ENCODE results near the gene KLHL29.
"Not testable (repeated sequence)": the region's sequence is repeated elsewhere in the genome, so short reads cannot be mapped to it uniquely, and the experiment has no call there.

Gene KLHL29

GRCh38 chr2:23384551-23385343 lies at the start of gene KLHL29:
TSS of gene KLHL29 (plus strand) at chr2:23385179. CDS start at chr2:23562197, 177,018 bp downstream.
- DNase-seq: peak; percentile 64 to 70

GRCh38 chr2:23335550-23335949 lies 49.4 kb upstream of the KLHL29 start:
- DNase-seq: no peak

GRCh38 chr2:23342075-23342474 lies 42.9 kb upstream of the KLHL29 start:
- DNase-seq: no peak

- no peak for DNase-seq
Measured at GRCh38 chr2:23346029-23346428, 39.0 kb upstream of the KLHL29 start.

- no peak for DNase-seq
Measured at GRCh38 chr2:23346781-23347180, 38.2 kb upstream of the KLHL29 start.

- no peak for DNase-seq
Measured at GRCh38 chr2:23347471-23348092, 37.4 kb upstream of the KLHL29 start.

- not testable (repeated sequence) for DNase-seq
Measured at GRCh38 chr2:23348093-23348481, 36.9 kb upstream of the KLHL29 start.

- no peak for DNase-seq
Measured at GRCh38 chr2:23349508-23349907, 35.5 kb upstream of the KLHL29 start.

- DNase-seq: no peak
Measured at GRCh38 chr2:23350041-23350791, 34.8 kb upstream of the KLHL29 start.

GRCh38 chr2:23350792-23351355 lies 34.1 kb upstream of the KLHL29 start:
- no peak for DNase-seq

GRCh38 chr2:23351388-23352141 lies 33.4 kb upstream of the KLHL29 start:
- DNase-seq: peak; percentile 12 to 30

- no peak for DNase-seq
Measured at GRCh38 chr2:23354554-23354953, 30.4 kb upstream of the KLHL29 start.

- no peak for DNase-seq
Measured at GRCh38 chr2:23355001-23355400, 30.0 kb upstream of the KLHL29 start.

- DNase-seq: no peak
Measured at GRCh38 chr2:23356711-23357110, 28.3 kb upstream of the KLHL29 start.

- no peak for DNase-seq
Measured at GRCh38 chr2:23359631-23360567, 25.1 kb upstream of the KLHL29 start.

- DNase-seq: no peak
Measured at GRCh38 chr2:23360571-23361125, 24.3 kb upstream of the KLHL29 start.

GRCh38 chr2:23361152-23361551 lies 23.8 kb upstream of the KLHL29 start:
- DNase-seq: no peak

- no peak for DNase-seq
Measured at GRCh38 chr2:23363268-23363667, 21.7 kb upstream of the KLHL29 start.

- DNase-seq: no peak
Measured at GRCh38 chr2:23363831-23364230, 21.1 kb upstream of the KLHL29 start.

GRCh38 chr2:23366720-23367119 lies 18.3 kb upstream of the KLHL29 start:
- no peak for DNase-seq

GRCh38 chr2:23367760-23368159 lies 17.2 kb upstream of the KLHL29 start:
- DNase-seq: no peak
